GM18951 (cell line): Measurements from ENCODE around the gene RIMBP3C.
"Not testable (repeated sequence)": the region's sequence is repeated elsewhere in the genome, so short reads cannot be mapped to it uniquely, and the experiment has no call there.

Source experiments
- POLR2A ChIP-seq: IDR thresholded peaks from 4 replicates; pipeline ENCODE4 v1.6.1; 2011; ENCODE audit warnings: mild to moderate bottlenecking; ENCODE audit not compliant: insufficient read length, insufficient read depth; ENCODE audit errors: extremely low read depth
- in situ Hi-C: fragments of 300-500 bp; cut with MboI; formaldehyde crosslinking; loops from one replicate; pipeline ENCODE4 v1.12.0; 2022; ENCODE audit warnings: low sequenced_read_pairs, mixed read lengths, inconsistent platforms; ENCODE audit not compliant: unreplicated experiment

RIMBP3C gene, protein sequence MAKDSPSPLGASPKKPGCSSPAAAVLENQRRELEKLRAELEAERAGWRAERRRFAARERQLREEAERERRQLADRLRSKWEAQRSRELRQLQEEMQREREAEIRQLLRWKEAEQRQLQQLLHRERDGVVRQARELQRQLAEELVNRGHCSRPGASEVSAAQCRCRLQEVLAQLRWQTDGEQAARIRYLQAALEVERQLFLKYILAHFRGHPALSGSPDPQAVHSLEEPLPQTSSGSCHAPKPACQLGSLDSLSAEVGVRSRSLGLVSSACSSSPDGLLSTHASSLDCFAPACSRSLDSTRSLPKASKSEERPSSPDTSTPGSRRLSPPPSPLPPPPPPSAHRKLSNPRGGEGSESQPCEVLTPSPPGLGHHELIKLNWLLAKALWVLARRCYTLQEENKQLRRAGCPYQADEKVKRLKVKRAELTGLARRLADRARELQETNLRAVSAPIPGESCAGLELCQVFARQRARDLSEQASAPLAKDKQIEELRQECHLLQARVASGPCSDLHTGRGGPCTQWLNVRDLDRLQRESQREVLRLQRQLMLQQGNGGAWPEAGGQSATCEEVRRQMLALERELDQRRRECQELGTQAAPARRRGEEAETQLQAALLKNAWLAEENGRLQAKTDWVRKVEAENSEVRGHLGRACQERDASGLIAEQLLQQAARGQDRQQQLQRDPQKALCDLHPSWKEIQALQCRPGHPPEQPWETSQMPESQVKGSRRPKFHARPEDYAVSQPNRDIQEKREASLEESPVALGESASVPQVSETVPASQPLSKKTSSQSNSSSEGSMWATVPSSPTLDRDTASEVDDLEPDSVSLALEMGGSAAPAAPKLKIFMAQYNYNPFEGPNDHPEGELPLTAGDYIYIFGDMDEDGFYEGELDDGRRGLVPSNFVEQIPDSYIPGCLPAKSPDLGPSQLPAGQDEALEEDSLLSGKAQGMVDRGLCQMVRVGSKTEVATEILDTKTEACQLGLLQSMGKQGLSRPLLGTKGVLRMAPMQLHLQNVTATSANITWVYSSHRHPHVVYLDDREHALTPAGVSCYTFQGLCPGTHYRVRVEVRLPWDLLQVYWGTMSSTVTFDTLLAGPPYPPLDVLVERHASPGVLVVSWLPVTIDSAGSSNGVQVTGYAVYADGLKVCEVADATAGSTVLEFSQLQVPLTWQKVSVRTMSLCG (N-terminal part only)

DNA sequence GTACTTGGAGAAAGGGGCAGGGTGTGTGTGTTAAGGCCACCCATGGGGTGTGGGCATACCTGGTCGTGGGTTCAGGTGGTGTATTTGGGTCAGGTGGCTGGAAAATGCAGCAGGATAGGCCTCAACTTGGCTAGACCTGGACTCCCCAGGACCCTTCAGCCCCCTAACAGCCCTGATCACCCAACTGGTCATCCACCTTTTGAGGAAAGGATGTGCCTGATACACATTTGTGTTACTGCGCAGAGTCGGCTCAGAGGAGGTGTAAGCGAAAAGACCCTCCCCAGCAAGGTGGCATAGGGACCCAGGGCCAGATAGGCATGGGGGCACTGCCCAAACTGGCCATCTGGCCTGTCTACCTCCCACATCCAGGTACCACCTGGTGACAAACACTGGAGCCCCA, at the start of gene RIMBP3C:
Gene RIMBP3C (minus strand): TSS at position 101 of the 400 bp plus-strand sequence. CDS start 485 bp downstream, outside the sequence.
- in situ Hi-C loops, result not testable (repeated sequence)

- no peak for TF ChIP-seq POLR2A
- in situ Hi-C loops, result no loop called here
Observed at GRCh38 chr22:21599053-21599893, 48.0 kb upstream of the RIMBP3C start.

DNA sequence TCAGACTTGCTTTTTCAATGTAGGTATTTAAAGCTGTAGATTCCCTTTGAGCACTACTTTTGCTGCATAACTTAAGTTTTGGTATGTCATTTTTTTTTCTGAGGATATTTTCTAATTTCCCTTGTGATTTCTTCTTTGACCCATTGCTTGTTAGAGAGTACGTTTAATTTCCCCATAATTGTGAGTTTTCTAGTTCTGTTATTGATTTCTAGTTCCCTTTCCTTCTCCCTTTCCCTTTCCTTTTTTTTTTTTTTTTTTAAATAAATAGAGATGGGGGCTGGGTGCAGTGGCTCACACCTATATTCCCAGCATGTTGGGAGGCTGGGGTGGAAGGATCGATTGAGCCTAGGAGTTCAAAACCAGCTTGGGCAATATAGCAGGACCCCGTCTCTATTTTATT, 47.0 kb upstream of the RIMBP3C start:
- in situ Hi-C loops, result no loop called here

DNA sequence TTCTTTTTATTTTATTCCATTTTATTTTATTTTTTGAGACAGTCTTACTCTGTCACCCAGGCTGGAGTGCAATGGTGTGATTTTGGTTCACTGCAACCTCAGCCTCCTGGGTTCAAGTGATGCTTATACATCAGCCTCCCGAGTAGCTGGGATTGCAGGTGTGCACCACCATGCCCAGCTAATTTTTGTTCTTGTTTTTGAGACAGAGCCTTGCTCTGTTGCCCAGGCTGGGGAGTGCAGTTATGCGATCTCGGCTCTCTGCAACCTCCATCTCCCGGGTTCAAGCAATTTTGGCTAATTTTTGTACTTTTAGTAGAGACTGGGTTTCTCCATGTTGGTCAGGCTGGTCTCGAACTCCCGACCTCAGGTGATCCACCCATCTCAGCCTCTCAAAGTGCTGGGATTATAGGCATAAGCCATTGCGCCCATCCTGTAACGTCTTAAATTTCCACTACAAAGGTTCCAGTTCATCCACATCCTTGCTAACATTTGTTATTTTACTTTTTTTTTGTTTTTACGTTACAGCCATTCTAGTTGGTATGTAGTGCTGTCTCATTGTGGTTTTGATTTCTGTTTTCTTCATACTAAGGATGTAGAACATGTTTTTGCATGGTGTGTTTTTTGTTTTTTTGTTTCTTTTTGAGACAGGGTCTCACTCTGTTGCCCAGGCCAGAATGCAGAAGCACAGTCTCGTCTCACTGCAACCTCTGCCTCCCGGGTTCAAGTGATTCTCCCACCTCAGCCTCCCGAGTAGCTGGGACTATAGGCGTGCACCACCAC, 45.3 kb upstream of the RIMBP3C start:
- in situ Hi-C loops, result not testable (repeated sequence)

More for the DNA sequence above, 47.0 kb upstream of the RIMBP3C start:
- TF ChIP-seq POLR2A, result no peak

DNA sequence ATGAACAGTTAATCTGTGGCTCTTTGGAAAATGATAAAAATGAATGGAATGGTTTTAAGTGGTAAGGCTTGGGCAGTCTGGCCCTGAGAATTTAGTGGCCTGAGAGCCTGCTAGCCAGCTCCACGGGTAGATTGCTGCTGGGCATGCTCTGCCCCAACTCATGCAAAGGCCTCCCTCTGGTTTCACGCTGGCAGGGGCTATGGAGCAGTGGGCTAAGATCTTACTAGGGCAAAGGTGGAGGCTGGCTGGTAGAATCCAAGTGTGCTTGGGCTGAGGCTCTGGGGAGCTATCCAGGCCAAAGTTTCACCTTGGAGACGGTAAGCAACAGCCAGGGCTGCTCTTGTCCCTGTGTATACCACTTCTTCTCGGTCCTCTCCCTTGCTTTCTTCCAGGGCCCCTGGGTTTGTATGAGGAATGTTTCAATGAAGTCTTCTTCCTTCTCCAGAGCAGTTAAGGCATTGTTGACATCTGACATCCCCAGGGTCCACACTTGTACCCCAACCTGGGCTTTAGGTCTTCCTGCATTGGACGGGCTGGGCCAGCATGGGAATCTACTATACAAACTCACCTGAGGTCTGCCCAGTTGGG, 43.7 kb upstream of the RIMBP3C start:
- TF ChIP-seq POLR2A, result no peak
- in situ Hi-C loops, result no loop called here

DNA sequence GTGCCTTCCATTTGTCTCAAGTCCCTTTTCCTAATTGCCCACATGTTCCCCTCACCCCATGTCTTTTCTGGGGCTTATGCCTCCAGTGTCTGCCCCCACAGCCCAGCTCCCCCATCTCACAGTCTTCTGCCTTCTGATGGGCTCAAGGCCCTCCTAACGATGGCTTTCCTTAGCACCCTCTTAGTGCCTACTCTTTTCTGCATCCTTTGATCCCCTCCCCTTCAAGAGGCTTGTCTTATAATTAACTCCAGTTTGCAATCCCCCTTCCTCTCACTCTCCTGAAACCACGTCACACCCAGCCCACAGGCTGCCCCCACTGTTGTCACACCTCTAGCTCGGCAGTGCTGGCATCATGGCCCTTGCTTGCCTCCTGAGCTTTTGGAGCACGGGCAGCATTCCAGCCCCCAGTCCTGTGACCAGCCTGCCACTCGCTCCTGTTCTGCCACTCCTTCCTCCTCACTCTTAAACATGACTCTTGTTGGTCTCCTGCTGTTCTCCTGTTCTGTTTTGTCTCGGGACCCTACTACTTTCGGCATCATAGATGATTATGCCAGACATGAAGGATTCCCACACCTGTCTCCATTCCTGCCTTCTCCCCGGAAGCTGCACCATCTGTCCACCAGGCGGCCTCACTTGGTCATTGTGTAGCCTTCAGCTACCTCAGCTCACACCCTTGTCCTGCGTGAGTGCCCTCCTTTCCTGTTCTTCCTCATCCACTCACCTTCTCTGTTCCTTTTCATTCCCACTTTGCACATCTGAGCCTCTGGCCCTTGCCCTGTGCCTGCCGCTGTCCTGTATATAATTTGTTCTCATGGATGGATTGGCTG, 42.4 kb upstream of the RIMBP3C start:
- in situ Hi-C loops, result no loop called here
- TF ChIP-seq POLR2A, result no peak

DNA sequence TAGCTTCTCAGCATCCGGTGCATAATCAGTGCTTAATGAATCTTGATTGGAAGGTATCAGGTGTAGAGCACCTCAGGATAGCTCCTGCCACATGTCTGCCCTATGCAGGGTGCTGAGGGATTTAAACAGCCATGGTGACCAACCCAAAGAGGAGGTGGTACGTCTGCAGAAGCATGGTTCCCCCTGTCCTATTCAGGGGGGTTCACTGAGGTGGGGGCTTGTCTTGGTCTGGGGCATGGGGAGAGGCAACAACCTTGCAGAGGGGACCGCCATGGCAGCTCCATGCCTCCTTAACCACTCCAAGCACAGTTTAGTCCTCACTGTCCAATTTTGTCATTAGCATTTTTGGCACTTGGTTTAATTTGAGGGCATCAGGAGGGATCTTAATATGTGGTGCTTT, 41.2 kb upstream of the RIMBP3C start:
- no peak for TF ChIP-seq POLR2A
- in situ Hi-C loops, result no loop called here

DNA sequence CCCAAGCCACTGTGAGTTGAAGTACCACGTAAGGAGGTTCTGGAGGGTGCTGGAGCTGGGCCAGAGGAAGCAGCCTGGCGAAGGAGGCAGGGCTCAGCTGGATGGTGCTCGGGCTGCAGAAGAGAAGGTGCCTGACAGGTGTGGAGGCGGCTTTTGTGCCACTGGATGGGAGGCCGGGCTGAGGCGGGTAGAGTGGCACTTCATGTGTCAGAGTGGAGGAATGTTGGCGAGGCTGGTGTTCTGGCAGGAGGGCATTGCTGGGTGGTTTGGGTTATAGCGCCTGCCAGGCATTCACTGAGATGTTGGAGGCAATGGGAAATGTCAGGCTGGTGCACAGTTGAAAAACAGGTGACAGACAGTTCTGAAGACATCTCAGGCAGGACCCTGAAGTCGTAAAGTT, 40.4 kb upstream of the RIMBP3C start:
- in situ Hi-C loops, result no loop called here
- no peak for TF ChIP-seq POLR2A

DNA sequence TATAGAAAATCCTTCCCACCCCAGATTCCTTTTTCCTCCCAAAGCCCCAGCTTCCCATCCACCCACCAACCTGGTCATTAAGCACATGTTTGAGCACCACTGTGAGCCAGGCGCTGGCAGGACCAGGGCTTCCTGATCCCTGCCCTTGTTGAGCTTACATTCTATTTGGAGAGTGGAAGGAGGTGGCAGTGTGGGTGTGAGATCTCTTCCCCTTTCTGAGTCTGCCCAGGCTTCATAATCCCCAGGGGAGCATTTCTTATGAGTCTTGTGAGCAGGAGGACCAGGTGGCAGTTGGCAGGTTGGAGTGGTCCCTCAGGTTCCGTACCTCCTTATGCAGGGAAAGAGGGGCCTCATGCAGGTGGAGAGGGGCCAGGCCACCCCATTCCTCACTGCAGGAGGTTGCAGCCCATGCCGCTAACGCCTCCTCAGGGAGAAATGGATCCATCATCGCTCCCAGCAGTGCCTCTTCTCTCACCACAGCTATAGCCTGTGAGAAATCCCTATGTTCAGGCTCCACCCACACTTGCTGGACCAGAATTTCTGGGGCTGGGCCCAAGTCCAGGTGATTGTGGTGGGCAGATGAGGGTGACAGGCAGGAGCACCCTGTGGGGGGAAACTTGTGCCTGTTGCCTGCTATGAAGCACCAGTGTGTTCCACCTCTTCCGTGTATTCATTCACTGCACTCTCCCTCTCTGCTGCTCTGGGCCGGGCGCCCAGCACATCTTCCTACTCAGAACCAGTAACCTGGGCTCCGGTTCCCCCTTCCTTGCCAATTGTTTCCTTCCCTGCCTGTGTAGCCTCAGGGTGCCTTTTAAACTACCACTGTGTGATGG, 39.8 kb upstream of the RIMBP3C start:
- in situ Hi-C loops, result no loop called here
- no peak for TF ChIP-seq POLR2A

DNA sequence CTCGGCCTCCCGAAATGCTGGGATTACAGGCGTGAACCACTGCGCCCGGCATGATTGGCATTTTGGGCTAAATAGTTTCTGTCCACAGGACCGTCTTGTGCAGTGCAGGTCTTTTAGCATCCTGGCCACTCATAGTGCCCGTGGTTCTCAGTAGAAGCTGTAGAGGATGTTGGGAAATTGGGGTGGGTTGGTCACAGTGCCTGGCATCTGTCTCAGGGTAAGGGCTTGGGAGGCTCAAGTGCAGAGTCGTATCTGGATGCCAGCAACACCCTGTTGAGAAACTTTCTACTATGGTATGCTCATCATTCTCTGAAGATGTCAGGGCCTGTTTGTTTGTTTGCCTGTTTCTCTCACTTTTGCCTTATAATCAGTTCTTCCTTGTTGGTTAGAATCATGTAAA, 38.1 kb upstream of the RIMBP3C start:
- TF ChIP-seq POLR2A, result no peak
- in situ Hi-C loops, result no loop called here
